ENCODE data around the gene PSMD6. TPM values are rescaled to one million over a fixed set of nuclear protein-coding genes. Genes with fewer than 3 reads are reported as not detected.
A peak's percentile ranks its signal among the peaks of the same experiment; 100 is the strongest.

PSMD6 gene
- total RNA-seq, 1 experiment from 2014 or later: 62.7 TPM

GRCh38 chr3:64009528-64009927 is 13.8 kb downstream of the PSMD6 start:
- CTCF ChIA-PET: interaction anchor here (0.6 to 5.3 kb wide), 6 partner anchors 14 to 475 kb away, joined by 3 to 57 read pairs (median 6); partner anchors contain the start of gene PSMD6
- no peak for DNase-seq (ENCODE audit: unreplicated experiment)
- H3K27ac Mint-ChIP-seq (ENCODE audit: low read depth, unreplicated experiment): peak overlapping the region; percentile 13
- no peak overlapping the region for H3K4me3 Mint-ChIP-seq (ENCODE audit: unreplicated experiment)
- H3K9me3 Mint-ChIP-seq (ENCODE audit: unreplicated experiment): no peaks in the 10 kb centered on the region
- intact Hi-C loops (cut with micrococcal nuclease): no loop called here
- TF ChIP-seq CTCF (IDR thresholded peaks at IDR 0.05; ENCODE audit: unreplicated experiment): no peak
- no peaks in the 10 kb centered on the region for H3K27me3 Mint-ChIP-seq (ENCODE audit: insufficient read depth, unreplicated experiment)
- no TSS peak for BruUV-seq (replicated peaks)
- H3K4me1 Mint-ChIP-seq (ENCODE audit: insufficient read depth, unreplicated experiment): peaks cover 17% of the 10 kb centered on the region
- POLR2A ChIA-PET: interaction anchor here (1.7 to 3.5 kb wide), 3 partner anchors 8 to 13 kb away, joined by 8 to 18 read pairs (median 8); partner anchors contain the start of gene PSMD6
- peaks cover 21% of the 10 kb centered on the region for H3K36me3 Mint-ChIP-seq (ENCODE audit: insufficient read depth, unreplicated experiment)

- TF ChIP-seq CTCF (IDR thresholded peaks at IDR 0.05; ENCODE audit: unreplicated experiment): no peak
- H3K9me3 Mint-ChIP-seq (ENCODE audit: unreplicated experiment): no peaks in the 10 kb centered on the region
- peak overlapping the region; percentile 13 for H3K27ac Mint-ChIP-seq (ENCODE audit: low read depth, unreplicated experiment)
- DNase-seq (ENCODE audit: unreplicated experiment): peak; percentile 14
- intact Hi-C loops (cut with micrococcal nuclease): no loop called here
- ChIA-PET POLR2A (interaction anchor here (1.3 to 3.5 kb wide), 8 partner anchors 9 to 48 kb away, joined by 4 to 18 read pairs (median 7); partner anchors contain the start of gene PSMD6), CTCF (interaction anchor here (0.6 to 5.3 kb wide), 11 partner anchors 10 to 665 kb away, joined by 3 to 57 read pairs (median 5); partner anchors contain the start of gene PSMD6)
- no peak overlapping the region for H3K4me3 Mint-ChIP-seq (ENCODE audit: unreplicated experiment)
- H3K4me1 Mint-ChIP-seq (ENCODE audit: insufficient read depth, unreplicated experiment): peaks cover 17% of the 10 kb centered on the region
- no TSS peak for BruUV-seq (replicated peaks)
- H3K36me3 Mint-ChIP-seq (ENCODE audit: insufficient read depth, unreplicated experiment): peaks cover 15% of the 10 kb centered on the region
- no peaks in the 10 kb centered on the region for H3K27me3 Mint-ChIP-seq (ENCODE audit: insufficient read depth, unreplicated experiment)
Measured at GRCh38 chr3:64008487-64009351, 14.6 kb downstream of the PSMD6 start.

DNA sequence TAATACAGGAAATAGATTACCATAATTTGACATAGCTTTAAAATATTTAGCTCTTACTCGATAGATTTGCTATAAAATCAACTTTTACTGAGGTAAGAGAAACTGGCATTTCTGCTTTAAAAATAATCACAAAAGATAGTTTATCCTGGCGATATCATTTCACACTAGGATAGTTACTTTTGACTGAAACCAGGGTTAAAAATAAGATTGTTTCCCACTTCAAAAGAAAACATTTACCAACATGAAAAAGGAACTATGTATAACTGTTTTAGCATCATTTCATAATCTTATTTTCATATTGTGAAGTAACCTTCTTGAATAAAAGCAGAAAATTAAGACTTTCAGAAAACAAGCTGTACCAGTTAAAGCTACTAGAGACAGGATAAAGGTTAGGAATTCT is 15.3 kb downstream of the PSMD6 start:
- DNase-seq (ENCODE audit: unreplicated experiment): no peak
- Mint-ChIP-seq H3K27me3 (ENCODE audit: insufficient read depth, unreplicated experiment) (no peaks in the 10 kb centered on the region), H3K4me1 (ENCODE audit: insufficient read depth, unreplicated experiment) (peaks cover 17% of the 10 kb centered on the region), H3K9me3 (ENCODE audit: unreplicated experiment) (no peaks in the 10 kb centered on the region), H3K27ac (ENCODE audit: low read depth, unreplicated experiment) (no peak overlapping the region), H3K4me3 (ENCODE audit: unreplicated experiment) (no peak overlapping the region), H3K36me3 (ENCODE audit: insufficient read depth, unreplicated experiment) (peaks cover 8% of the 10 kb centered on the region)
- ChIA-PET POLR2A (interaction anchor here (1.3 to 3.5 kb wide), 8 partner anchors 10 to 48 kb away, joined by 4 to 18 read pairs (median 7); partner anchors contain the start of gene PSMD6), CTCF (interaction anchor here (0.6 to 5.3 kb wide), 10 partner anchors 11 to 678 kb away, joined by 3 to 57 read pairs (median 5); partner anchors contain the start of gene PSMD6)
- no TSS peak for BruUV-seq (replicated peaks)
- intact Hi-C loops (cut with micrococcal nuclease): no loop called here
- no peak for TF ChIP-seq CTCF (IDR thresholded peaks at IDR 0.05; ENCODE audit: unreplicated experiment)

GRCh38 chr3:64003589-64003988 is 19.7 kb downstream of the PSMD6 start:
- BruUV-seq (replicated peaks): no TSS peak
- no peaks in the 10 kb centered on the region for H3K27me3 Mint-ChIP-seq (ENCODE audit: insufficient read depth, unreplicated experiment)
- ChIA-PET POLR2A (interaction anchor here (1.0 to 3.3 kb wide), 2 partner anchors 20 to 140 kb away, joined by 3 to 10 read pairs; partner anchors contain the start of genes ATXN7, PSMD6 and THOC7), CTCF (interaction anchor here (1.0 to 2.2 kb wide), 4 partner anchors 10 to 481 kb away, joined by 3 to 15 read pairs (median 4); no protein-coding TSS in a partner anchor)
- H3K4me3 Mint-ChIP-seq (ENCODE audit: unreplicated experiment): no peak overlapping the region
- H3K9me3 Mint-ChIP-seq (ENCODE audit: unreplicated experiment): no peaks in the 10 kb centered on the region
- H3K4me1 Mint-ChIP-seq (ENCODE audit: insufficient read depth, unreplicated experiment): no peaks in the 10 kb centered on the region
- intact Hi-C loops (cut with micrococcal nuclease): no loop called here
- peaks cover 37% of the 10 kb centered on the region for H3K36me3 Mint-ChIP-seq (ENCODE audit: insufficient read depth, unreplicated experiment)
- TF ChIP-seq CTCF (IDR thresholded peaks at IDR 0.05; ENCODE audit: unreplicated experiment): no peak
- H3K27ac Mint-ChIP-seq (ENCODE audit: low read depth, unreplicated experiment): no peak overlapping the region
- no peak for DNase-seq (ENCODE audit: unreplicated experiment)
